Measurements from ENCODE around the gene AMOT.

AMOT gene

DNA sequence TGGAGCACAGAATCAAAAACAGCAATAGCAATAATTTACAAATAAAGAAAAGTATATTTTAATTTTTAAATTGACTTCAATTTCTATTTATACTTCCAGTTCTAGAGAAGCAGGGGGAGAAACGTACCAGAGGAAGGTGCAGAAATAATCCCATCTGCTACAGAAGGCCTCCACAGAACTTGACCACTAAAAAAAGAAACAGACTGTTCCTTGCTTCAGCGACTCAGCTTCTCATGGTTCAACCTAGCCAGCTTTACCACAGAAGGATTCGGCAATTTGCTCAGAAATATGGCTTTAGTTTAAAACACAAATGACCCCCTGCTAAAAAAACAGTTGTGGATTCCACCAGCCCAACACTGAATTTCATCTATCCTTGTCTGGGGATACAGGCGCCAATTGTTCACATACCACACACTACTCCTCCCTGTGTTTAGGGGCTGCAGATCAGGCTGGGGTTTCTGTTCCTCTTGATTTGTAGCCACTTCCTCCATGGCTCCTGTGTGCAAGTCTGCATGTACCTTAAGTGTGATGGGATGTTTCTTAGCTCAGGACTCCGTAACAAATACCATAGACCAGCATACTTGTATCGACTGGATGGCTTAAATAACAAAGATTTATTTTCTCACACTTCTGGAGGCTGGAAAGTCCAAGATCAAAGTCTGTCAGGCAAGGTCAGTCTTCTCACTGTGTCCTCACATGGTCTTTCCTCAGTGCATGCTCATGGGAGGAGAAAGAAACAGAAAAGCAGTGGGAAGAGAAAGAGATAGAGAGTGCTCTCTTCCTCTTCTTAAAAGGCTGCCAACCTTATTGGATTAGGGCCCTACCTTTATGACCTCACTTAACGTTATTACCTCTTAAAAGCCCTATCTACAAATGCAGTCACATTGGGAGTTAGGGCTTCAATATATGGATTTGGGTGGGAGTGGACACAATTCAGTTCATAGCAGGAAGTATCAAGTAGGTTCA lies 79.1 kb downstream of the AMOT start:
- H3K4me3 ChIP-seq (ENCODE audit: low read depth, low read length): no peak overlapping the region
- TF ChIP-seq MYC (IDR thresholded peaks at IDR 0.05; ENCODE audit: low read depth, low read length) (no peak), POLR2A (IDR thresholded peaks at IDR 0.05; ENCODE audit: extremely low read depth, insufficient read length) (no peak)
- TF ChIP-seq, protein P1, sequence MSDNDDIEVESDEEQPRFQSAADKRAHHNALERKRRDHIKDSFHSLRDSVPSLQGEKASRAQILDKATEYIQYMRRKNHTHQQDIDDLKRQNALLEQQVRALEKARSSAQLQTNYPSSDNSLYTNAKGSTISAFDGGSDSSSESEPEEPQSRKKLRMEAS (IDR thresholded peaks at IDR 0.05; ENCODE audit: low read depth, low read length): no peak
- DNase-seq (ENCODE audit: low read depth): peak; percentile 0

DNA sequence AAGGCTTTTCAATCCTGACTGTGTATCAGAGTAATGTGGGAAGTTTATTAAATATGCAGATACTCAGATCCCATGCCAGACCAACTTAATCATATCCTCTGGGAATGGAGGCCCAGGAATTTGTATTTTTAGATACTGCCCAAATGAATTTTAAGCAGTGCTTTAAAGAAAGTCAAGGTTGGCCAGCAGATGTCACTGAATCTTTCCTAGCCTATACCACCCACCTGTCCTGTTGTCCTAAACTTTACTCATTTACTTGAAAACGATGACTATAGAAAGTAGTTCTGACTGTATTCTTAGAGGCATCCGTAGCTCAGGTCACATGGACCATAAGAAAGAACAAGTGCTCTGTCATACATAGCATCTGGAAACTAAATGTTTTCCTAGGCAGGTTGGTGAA lies 79.9 kb downstream of the AMOT start:
- TF ChIP-seq MYC (IDR thresholded peaks at IDR 0.05; ENCODE audit: low read depth, low read length) (no peak), POLR2A (IDR thresholded peaks at IDR 0.05; ENCODE audit: extremely low read depth, insufficient read length) (no peak)
- TF ChIP-seq, protein P1 (IDR thresholded peaks at IDR 0.05; ENCODE audit: low read depth, low read length): no peak
- TF ChIP-seq, protein P2, sequence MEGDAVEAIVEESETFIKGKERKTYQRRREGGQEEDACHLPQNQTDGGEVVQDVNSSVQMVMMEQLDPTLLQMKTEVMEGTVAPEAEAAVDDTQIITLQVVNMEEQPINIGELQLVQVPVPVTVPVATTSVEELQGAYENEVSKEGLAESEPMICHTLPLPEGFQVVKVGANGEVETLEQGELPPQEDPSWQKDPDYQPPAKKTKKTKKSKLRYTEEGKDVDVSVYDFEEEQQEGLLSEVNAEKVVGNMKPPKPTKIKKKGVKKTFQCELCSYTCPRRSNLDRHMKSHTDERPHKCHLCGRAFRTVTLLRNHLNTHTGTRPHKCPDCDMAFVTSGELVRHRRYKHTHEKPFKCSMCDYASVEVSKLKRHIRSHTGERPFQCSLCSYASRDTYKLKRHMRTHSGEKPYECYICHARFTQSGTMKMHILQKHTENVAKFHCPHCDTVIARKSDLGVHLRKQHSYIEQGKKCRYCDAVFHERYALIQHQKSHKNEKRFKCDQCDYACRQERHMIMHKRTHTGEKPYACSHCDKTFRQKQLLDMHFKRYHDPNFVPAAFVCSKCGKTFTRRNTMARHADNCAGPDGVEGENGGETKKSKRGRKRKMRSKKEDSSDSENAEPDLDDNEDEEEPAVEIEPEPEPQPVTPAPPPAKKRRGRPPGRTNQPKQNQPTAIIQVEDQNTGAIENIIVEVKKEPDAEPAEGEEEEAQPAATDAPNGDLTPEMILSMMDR (IDR thresholded peaks at IDR 0.05; ENCODE audit: low read depth, low read length): no peak
- no peak for DNase-seq (ENCODE audit: low read depth)
- H3K4me3 ChIP-seq (ENCODE audit: low read depth, low read length): no peak overlapping the region

DNA sequence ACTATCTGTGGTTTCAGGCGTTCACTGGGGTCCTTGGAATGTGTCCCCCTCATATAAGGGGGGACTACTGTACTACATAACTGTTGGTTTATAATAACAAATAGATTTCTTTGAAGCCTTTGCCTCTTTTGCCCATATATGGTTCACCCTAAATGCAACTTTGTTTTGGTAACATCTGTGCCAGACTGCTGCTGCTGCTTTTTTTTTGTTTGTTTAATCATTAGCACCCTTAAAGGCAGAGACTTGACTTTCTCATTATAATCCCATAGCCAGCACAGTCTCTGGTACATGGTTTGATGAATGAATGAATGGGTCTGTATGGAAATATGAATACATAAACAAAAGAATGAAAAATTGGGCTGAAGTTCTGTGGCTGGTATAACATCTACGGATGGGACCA lies 80.7 kb downstream of the AMOT start:
- H3K4me3 ChIP-seq (ENCODE audit: low read depth, low read length): no peak overlapping the region
- no peak for DNase-seq (ENCODE audit: low read depth)
- TF ChIP-seq MYC (IDR thresholded peaks at IDR 0.05; ENCODE audit: low read depth, low read length): no peak
- TF ChIP-seq, protein P1 (IDR thresholded peaks at IDR 0.05; ENCODE audit: low read depth, low read length): no peak
- no peak for TF ChIP-seq POLR2A (IDR thresholded peaks at IDR 0.05; ENCODE audit: extremely low read depth, insufficient read length)
- TF ChIP-seq, protein P2 (IDR thresholded peaks at IDR 0.05; ENCODE audit: low read depth, low read length): no peak

DNA sequence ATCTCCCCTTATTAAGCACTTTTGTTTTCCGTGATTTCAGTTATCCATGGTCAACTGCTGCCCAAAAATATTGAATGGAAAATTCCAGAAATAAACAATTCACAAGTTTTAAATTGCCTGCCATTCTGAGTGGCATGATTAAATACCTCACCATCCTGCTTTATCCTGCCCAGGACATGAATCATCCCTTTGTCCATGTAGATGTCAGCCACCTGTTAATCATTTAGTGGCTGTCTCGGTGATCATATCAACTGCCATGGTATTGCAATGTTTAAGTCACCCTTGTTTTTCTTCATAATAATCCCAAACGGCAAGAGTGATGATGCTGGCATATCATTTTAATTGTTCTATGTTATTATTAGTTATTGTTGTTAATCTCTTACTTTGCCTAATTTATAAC lies 81.1 kb downstream of the AMOT start:
- H3K4me3 ChIP-seq (ENCODE audit: low read depth, low read length): no peak overlapping the region
- no peak for TF ChIP-seq POLR2A (IDR thresholded peaks at IDR 0.05; ENCODE audit: extremely low read depth, insufficient read length)
- TF ChIP-seq, protein P1 (IDR thresholded peaks at IDR 0.05; ENCODE audit: low read depth, low read length): no peak
- no peak for DNase-seq (ENCODE audit: low read depth)

DNA sequence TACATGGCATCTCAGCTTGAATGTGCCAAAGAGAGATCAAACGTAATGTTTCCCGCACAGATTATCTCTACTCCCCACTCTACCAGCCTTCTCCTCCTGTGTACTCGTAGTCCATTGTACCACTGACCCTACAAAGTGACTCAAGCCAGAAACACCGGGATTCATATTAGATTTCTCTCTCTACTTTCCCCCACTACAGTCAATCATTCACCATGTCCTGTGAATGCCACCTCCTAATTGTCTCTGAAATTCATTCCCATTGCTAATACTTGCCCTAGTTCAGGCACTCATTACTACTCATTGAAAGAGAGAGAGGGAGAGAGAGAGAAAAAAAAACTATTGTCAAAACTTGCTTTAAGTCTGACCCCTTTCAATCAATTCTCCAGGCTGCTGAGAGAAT lies 82.7 kb downstream of the AMOT start:
- TF ChIP-seq MYC (IDR thresholded peaks at IDR 0.05; ENCODE audit: low read depth, low read length): no peak
- TF ChIP-seq, protein P2 (IDR thresholded peaks at IDR 0.05; ENCODE audit: low read depth, low read length): no peak
- no peak for TF ChIP-seq POLR2A (IDR thresholded peaks at IDR 0.05; ENCODE audit: extremely low read depth, insufficient read length)
- TF ChIP-seq, protein P1 (IDR thresholded peaks at IDR 0.05; ENCODE audit: low read depth, low read length): no peak
- no peak overlapping the region for H3K4me3 ChIP-seq (ENCODE audit: low read depth, low read length)
- no peak for DNase-seq (ENCODE audit: low read depth)

DNA sequence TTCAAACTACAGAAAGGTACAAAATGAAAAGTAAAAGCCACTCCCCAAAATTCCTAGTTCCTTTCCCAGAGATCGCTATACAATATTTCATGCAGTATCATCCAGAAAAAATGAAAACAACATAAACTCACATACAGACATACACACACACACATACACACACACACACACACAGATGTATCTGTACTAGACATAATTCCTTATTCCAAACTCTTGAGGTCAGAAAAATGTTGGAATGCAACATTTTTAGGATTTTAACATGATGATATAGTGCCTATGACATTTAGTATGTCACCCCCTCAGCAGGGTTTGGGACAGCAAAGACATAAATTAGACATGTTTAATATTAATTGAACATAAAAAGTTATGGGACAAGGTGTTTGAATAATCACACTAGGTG lies 87.5 kb downstream of the AMOT start:
- H3K4me3 ChIP-seq (ENCODE audit: low read depth, low read length): no peak overlapping the region
- TF ChIP-seq POLR2A (IDR thresholded peaks at IDR 0.05; ENCODE audit: extremely low read depth, insufficient read length) (no peak), MYC (IDR thresholded peaks at IDR 0.05; ENCODE audit: low read depth, low read length) (no peak)
- TF ChIP-seq, protein P1 (IDR thresholded peaks at IDR 0.05; ENCODE audit: low read depth, low read length): no peak
- TF ChIP-seq, protein P2 (IDR thresholded peaks at IDR 0.05; ENCODE audit: low read depth, low read length): no peak
- no peak for DNase-seq (ENCODE audit: low read depth)

All from NB4 (cell line).